Astrocyte of the cerebellum (primary cell): ENCODE results near the gene DNAJC16.
"Not testable (repeated sequence)": the region's sequence is repeated elsewhere in the genome, so short reads cannot be mapped to it uniquely, and the experiment has no call there.

Source experiments
- DNase-seq: peaks from one replicate; pipeline ENCODE4 v3.0.0-alpha.2; 2011; ENCODE audit warnings: low read depth
- H3K4me3 ChIP-seq: 2 replicates; pipeline ENCODE4 v1.5.1; 2011; ENCODE audit warnings: mild to moderate bottlenecking, low read depth, low read length, moderate library complexity
- CTCF ChIP-seq: IDR thresholded peaks from 2 replicates; pipeline ENCODE4 v1.5.1; 2012; ENCODE audit warnings: low read length, low read depth, moderate library complexity, mild to moderate bottlenecking; ENCODE audit errors: missing control alignments
- in situ Hi-C: cut with HindIII; loops from 2 replicates; pipeline ENCODE4 v1.10.0; 2017; ENCODE audit warnings: low sequenced_read_pairs

The DNAJC16 gene

GRCh38 chr1:15485636-15486035 is 41.0 kb upstream of the DNAJC16 start:
- in situ Hi-C loops: no loop called here
- no peak overlapping the region for H3K4me3 ChIP-seq
- no peak for TF ChIP-seq CTCF

GRCh38 chr1:15486844-15487610 is 39.6 kb upstream of the DNAJC16 start:
- in situ Hi-C loops, H3K4me3 ChIP-seq, DNase-seq: not testable (repeated sequence)

More at GRCh38 chr1:15485636-15486035, 41.0 kb upstream of the DNAJC16 start:
- no peak for DNase-seq

- no peak for TF ChIP-seq CTCF
- DNase-seq: no peak
- H3K4me3 ChIP-seq: no peak overlapping the region
- in situ Hi-C loops: no loop called here
These were observed 38.3 kb upstream of the DNAJC16 start for GRCh38 chr1:15488371-15488770.

GRCh38 chr1:15489052-15489736 is 37.5 kb upstream of the DNAJC16 start:
- no peak for TF ChIP-seq CTCF
- in situ Hi-C loops: no loop called here
- H3K4me3 ChIP-seq: no peak overlapping the region
- no peak for DNase-seq

GRCh38 chr1:15491010-15491409 is 35.6 kb upstream of the DNAJC16 start:
- H3K4me3 ChIP-seq, DNase-seq: not testable (repeated sequence)
- in situ Hi-C loops: loop anchor here (5.0 kb wide), 1 partner anchor 49 kb away; no protein-coding TSS in a partner anchor

- no peak for TF ChIP-seq CTCF
- H3K4me3 ChIP-seq: no peak overlapping the region
- in situ Hi-C loops: loop anchor here (5.0 kb wide), 1 partner anchor 50 kb away; no protein-coding TSS in a partner anchor
These were observed 34.1 kb upstream of the DNAJC16 start for GRCh38 chr1:15492596-15492995.

GRCh38 chr1:15493869-15494390 is 32.7 kb upstream of the DNAJC16 start:
- no peak for DNase-seq
- TF ChIP-seq CTCF: no peak
- no peak overlapping the region for H3K4me3 ChIP-seq
- in situ Hi-C loops: loop anchor here (5.0 kb wide), 1 partner anchor 52 kb away; no protein-coding TSS in a partner anchor

More at GRCh38 chr1:15492596-15492995, 34.1 kb upstream of the DNAJC16 start:
- no peak for DNase-seq
